C4-2B (cell line): ENCODE results near the gene CENPM.

Source experiments
- ZFX ChIP-seq: fragments of 450-650 bp; IDR thresholded peaks from 2 replicates; pipeline ENCODE4 v1.6.1; 2017
- TF ChIP-seq, protein P1 (sequence below): fragments of 450-650 bp; conservative IDR thresholded peaks from 2 replicates; pipeline ENCODE4 v1.5.1; 2017; ENCODE audit warnings: mild to moderate bottlenecking

DNA sequence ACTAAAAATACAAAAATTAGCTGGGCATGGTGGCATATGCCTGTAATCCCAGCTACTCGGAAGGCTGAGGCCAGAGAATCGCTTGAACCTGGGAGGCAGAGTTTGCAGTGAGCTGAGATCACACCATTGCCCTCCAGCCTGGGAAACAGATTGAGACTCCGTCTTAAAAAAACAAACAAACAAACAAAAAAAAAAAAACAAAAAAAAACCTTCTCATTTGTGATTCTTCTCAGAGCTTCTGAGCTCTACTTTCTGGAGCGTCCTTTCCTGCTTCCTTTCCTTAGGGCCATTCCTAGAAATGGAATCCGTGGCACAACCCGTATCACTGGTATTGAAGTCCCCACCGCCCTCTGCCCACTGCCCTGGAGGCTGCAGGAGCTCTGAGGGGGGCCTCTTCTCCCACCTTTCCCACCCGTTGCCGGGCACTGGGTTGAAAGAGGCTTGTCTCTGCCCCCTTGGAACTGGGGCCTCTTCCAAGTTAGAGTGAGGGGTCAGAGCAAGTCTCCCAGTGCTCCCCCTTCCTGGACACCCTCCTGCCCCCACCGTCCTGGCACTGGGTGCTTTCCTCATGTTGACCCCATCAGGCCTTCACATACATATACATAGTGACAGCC is 30.1 kb downstream of the CENPM start:
- TF ChIP-seq, protein P1, sequence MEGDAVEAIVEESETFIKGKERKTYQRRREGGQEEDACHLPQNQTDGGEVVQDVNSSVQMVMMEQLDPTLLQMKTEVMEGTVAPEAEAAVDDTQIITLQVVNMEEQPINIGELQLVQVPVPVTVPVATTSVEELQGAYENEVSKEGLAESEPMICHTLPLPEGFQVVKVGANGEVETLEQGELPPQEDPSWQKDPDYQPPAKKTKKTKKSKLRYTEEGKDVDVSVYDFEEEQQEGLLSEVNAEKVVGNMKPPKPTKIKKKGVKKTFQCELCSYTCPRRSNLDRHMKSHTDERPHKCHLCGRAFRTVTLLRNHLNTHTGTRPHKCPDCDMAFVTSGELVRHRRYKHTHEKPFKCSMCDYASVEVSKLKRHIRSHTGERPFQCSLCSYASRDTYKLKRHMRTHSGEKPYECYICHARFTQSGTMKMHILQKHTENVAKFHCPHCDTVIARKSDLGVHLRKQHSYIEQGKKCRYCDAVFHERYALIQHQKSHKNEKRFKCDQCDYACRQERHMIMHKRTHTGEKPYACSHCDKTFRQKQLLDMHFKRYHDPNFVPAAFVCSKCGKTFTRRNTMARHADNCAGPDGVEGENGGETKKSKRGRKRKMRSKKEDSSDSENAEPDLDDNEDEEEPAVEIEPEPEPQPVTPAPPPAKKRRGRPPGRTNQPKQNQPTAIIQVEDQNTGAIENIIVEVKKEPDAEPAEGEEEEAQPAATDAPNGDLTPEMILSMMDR = no peak
- no peak for TF ChIP-seq ZFX
